Neural progenitor cell (in vitro differentiated cells): ENCODE data around the gene MATK.

Experiments used
- CTCF ChIP-seq: fragments of 200-600 bp; sonication (generic); IDR thresholded peaks from 2 replicates; pipeline ENCODE4 v1.5.1; 2017; ENCODE audit warnings: antibody characterized with exemption, mild to moderate bottlenecking
- EZH2 ChIP-seq: fragments of 200-600 bp; sonication (generic); IDR thresholded peaks from 2 replicates; pipeline ENCODE4 v1.6.1; 2017; ENCODE audit warnings: antibody characterized with exemption, mild to moderate bottlenecking, moderate library complexity

- TF ChIP-seq CTCF (no peak), EZH2 (no peak)
Observed at GRCh38 chr19:3821156-3821555, 35.0 kb upstream of the MATK start.
